Raji (cell line): ENCODE data around the gene ZNF385D.

Experiments
- POLR2A ChIP-seq: IDR thresholded peaks from 2 replicates; pipeline ENCODE4 v1.6.1; 2011; ENCODE audit warnings: low read depth, low read length, control low read depth; ENCODE audit not compliant: insufficient read depth

Gene ZNF385D

GRCh38 chr3:21377071-21377769, 373.8 kb downstream of the ZNF385D start:
- no peak for TF ChIP-seq POLR2A

GRCh38 chr3:21372316-21372715, 378.7 kb downstream of the ZNF385D start:
- TF ChIP-seq POLR2A, result no peak
